Measurements from ENCODE around the gene NSUN2. TPM values are rescaled to one million over a fixed set of nuclear protein-coding genes. Genes with fewer than 3 reads are reported as not detected.

The NSUN2 gene
- total RNA-seq, 4 donors from 2014 or later: 34.1 to 49.6 (median 41.9) TPM

GRCh38 chr5:6567835-6568234 is 65.0 kb downstream of the NSUN2 start:
- intact Hi-C loops (cut with DNase I): no loop called here
- H3K27ac ChIP-seq: no peak overlapping the region
- TF ChIP-seq CTCF (IDR thresholded peaks at IDR 0.05): no peak
- TF ChIP-seq POLR2A (IDR thresholded peaks at IDR 0.05): no peak

GRCh38 chr5:6567068-6567467 is 65.8 kb downstream of the NSUN2 start:
- WGBS, 2 donors: 83 to 87% methylated on average over 4 of the region's 4 CpGs
- Histone ChIP-seq H3K9me3 (no peaks in the 10 kb centered on the region), H3K36me3 (no peaks in the 10 kb centered on the region), H3K27ac (no peak overlapping the region), H3K4me3 (replicated peaks in 1 of 3) (no peak overlapping the region), H3K27me3 (no peaks in the 10 kb centered on the region), H3K4me1 (no peaks in the 10 kb centered on the region)
- intact Hi-C loops (cut with DNase I): no loop called here
- no peak for DNase-seq
- TF ChIP-seq POLR2A (IDR thresholded peaks at IDR 0.05) (no peak), CTCF (IDR thresholded peaks at IDR 0.05) (no peak)

More at GRCh38 chr5:6567835-6568234, 65.0 kb downstream of the NSUN2 start:
- H3K36me3 ChIP-seq: no peaks in the 10 kb centered on the region
- H3K27me3 ChIP-seq: no peaks in the 10 kb centered on the region
- no peak overlapping the region for H3K4me3 ChIP-seq (replicated peaks in 1 of 3)
- no peaks in the 10 kb centered on the region for H3K9me3 ChIP-seq
- DNase-seq: no peak
- H3K4me1 ChIP-seq: no peaks in the 10 kb centered on the region

GRCh38 chr5:6565492-6565891 is 67.4 kb downstream of the NSUN2 start:
- TF ChIP-seq POLR2A (IDR thresholded peaks at IDR 0.05) (no peak), CTCF (IDR thresholded peaks at IDR 0.05) (no peak)
- Histone ChIP-seq H3K4me1 (no peaks in the 10 kb centered on the region), H3K27me3 (no peaks in the 10 kb centered on the region), H3K9me3 (no peaks in the 10 kb centered on the region), H3K27ac (no peak overlapping the region), H3K36me3 (no peaks in the 10 kb centered on the region), H3K4me3 (replicated peaks in 1 of 3) (no peak overlapping the region)
- DNase-seq: no peak
- WGBS, 2 donors: 83 to 86% methylated on average over 3 of the region's 3 CpGs
- intact Hi-C loops (cut with DNase I): no loop called here

- Histone ChIP-seq H3K4me1 (no peaks in the 10 kb centered on the region), H3K36me3 (no peaks in the 10 kb centered on the region), H3K4me3 (replicated peaks in 1 of 3) (no peak overlapping the region), H3K27me3 (no peaks in the 10 kb centered on the region), H3K27ac (no peak overlapping the region), H3K9me3 (no peaks in the 10 kb centered on the region)
- TF ChIP-seq POLR2A (IDR thresholded peaks at IDR 0.05) (no peak), CTCF (IDR thresholded peaks at IDR 0.05) (no peak)
- 89 to 90% methylated on average over 6 of the region's 6 CpGs for WGBS, 2 donors
- intact Hi-C loops (cut with DNase I): no loop called here
- DNase-seq: no peak
Observed at GRCh38 chr5:6557807-6558575, 74.9 kb downstream of the NSUN2 start.

GRCh38 chr5:6556802-6557102 is 76.1 kb downstream of the NSUN2 start:
- no peak for DNase-seq
- no peak overlapping the region for H3K27ac ChIP-seq
- WGBS, 2 donors: 75 to 88% methylated on average over 1 of the region's 1 CpG
- TF ChIP-seq POLR2A (IDR thresholded peaks at IDR 0.05) (no peak), CTCF (IDR thresholded peaks at IDR 0.05) (no peak)
- H3K27me3 ChIP-seq: no peaks in the 10 kb centered on the region
- H3K4me3 ChIP-seq (replicated peaks in 1 of 3): no peak overlapping the region
- no peaks in the 10 kb centered on the region for H3K36me3 ChIP-seq
- H3K9me3 ChIP-seq: no peaks in the 10 kb centered on the region
- no peaks in the 10 kb centered on the region for H3K4me1 ChIP-seq
- intact Hi-C loops (cut with DNase I): no loop called here

All from thyroid gland (tissue), 4 donors.